Measurements from ENCODE around the gene HHAT.
"Not testable (repeated sequence)": the region's sequence is repeated elsewhere in the genome, so short reads cannot be mapped to it uniquely, and the experiment has no call there.

HHAT gene

DNA sequence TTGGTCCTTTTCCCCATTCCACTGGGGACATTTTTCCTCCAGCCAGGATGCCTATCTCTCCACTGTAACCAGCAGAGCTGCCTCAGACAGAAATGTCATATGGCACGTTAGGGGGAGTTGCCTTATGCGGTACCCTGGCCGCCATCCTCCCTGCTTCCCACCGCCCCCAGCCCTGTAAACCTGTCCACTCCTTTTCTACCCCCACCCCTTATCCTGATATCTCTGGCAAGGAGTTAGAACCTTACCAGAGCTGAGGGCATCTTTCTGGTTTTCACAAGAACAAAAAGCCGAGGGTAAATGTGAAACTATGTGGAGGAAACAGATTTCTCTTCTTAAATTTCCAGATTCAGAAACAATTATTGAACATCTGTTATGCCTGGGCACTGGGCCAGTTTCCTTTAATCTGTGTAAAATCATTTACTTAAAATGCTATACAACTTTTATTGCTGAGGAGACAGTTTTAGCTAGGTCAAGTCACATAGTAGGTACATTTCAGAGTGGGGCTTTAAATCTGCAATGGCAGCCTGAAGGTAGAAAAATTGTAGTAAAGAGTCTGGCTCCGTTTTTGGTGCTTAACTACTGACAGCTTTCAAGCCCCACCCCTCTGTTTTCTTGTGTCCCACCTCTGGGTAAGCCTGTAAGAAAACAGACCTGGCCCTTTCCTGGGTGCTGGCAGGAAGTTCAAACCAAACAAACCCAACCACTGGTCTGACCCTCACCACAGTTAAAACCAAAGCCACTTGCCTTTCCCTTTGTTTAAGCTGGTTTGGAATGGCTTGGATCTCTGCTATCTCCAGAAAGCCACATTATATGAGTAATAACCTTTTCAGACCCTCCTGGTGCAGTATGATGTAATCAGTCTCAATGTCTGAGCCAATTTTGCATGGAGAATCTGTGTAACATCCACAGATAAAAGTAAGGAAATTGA lies 319.0 kb downstream of the HHAT start:
- Mint-ChIP-seq H3K27ac (no peak overlapping the region), H3K9me3 (no peaks in the 10 kb centered on the region), H3K4me1 (no peaks in the 10 kb centered on the region), H3K36me3 (no peaks in the 10 kb centered on the region), H3K4me3 (no peak overlapping the region), H3K27me3 (no peaks in the 10 kb centered on the region)

DNA sequence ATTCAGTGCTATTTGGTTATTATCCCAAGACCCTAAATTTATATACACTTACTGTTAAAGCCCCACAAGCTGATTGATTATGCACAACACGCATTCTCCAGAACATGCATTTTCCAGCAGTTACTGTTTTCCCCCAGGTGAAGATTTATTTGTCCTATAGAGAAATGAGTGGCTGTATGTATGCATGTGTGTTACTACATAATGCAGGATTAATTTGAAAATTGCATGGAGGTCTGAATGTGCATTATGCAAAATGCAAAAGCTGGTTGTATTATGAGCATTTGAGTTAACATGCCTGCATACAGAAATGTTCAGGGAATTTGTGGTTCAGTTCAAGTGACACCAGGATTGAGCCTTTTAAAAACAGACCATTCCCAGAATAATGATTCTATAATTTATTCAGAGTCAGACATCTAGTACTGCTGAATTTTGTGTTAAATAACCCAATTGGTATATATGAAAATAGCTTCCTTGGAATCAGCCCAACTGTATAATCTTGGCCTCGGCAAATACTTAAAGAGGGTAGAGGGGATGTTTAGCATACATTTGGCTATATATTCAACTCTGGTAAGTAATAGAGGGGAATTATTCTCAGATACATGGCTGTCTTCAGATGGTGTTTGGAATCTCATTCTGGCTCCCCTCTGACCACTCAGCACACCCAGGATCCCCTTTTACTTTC lies 320.0 kb downstream of the HHAT start:
- no peak overlapping the region for H3K4me3 Mint-ChIP-seq
- H3K4me1 Mint-ChIP-seq: no peaks in the 10 kb centered on the region
- no peaks in the 10 kb centered on the region for H3K27me3 Mint-ChIP-seq
- H3K36me3 Mint-ChIP-seq: no peaks in the 10 kb centered on the region
- H3K27ac Mint-ChIP-seq: no peak overlapping the region
- no peaks in the 10 kb centered on the region for H3K9me3 Mint-ChIP-seq

DNA sequence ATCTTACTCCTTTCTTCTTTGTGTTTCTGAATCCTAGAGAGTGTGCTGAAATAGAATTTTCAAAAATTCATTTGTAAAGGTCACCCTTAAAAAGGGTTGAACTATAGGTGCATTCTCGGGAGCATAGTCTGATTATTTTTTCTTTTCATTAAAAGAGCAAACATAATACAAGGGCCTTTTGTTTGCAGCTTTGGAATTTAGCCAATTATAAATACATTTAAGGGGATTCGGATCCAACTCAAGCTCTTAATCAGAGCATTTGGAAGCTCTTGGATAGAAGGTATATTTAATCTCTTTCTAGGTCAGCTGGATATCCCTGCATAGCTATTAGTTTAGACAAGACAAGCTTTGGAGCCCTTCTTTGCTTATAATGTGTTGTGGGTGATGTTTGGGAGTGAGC lies 321.7 kb downstream of the HHAT start:
- Mint-ChIP-seq H3K4me1 (no peaks in the 10 kb centered on the region), H3K9me3 (no peaks in the 10 kb centered on the region), H3K27me3 (no peaks in the 10 kb centered on the region)

DNA sequence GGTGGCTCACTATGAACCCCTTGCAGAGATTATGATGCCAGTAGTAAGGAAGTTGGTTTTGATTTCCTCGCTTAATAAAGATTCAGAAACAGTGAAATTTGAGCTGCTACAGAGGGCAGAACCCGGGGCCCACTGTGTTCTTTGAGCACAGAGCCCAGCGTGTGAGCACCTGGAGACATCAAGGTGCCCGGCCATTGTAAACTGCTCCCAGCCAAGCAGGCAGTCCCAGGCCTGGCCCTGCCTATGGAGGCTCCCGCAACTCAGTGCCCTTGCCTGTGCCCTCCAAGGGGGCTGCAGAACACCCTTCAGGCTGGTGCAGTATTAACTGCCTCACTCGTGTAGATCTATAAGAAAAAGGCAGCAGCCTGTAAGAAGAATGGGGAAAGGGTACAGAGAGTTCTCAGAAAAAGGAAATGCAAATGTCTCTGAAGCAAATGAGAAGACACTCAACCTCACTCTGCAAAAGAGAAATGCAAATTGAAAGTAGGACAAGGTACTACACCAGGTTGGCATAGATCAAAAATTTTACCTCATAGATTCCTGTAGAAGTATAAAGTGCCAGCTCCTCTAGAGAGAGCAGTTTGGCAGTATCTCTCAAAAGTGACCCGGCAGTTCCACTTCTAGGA lies 323.7 kb downstream of the HHAT start:
- Mint-ChIP-seq H3K9me3 (no peaks in the 10 kb centered on the region), H3K27ac (no peak overlapping the region), H3K4me3 (no peak overlapping the region), H3K4me1 (no peaks in the 10 kb centered on the region), H3K27me3 (no peaks in the 10 kb centered on the region), H3K36me3 (no peaks in the 10 kb centered on the region)

More for the DNA sequence above, 321.7 kb downstream of the HHAT start:
- H3K36me3 Mint-ChIP-seq: no peaks in the 10 kb centered on the region
- H3K4me3 Mint-ChIP-seq: no peak overlapping the region
- H3K27ac Mint-ChIP-seq: no peak overlapping the region

DNA sequence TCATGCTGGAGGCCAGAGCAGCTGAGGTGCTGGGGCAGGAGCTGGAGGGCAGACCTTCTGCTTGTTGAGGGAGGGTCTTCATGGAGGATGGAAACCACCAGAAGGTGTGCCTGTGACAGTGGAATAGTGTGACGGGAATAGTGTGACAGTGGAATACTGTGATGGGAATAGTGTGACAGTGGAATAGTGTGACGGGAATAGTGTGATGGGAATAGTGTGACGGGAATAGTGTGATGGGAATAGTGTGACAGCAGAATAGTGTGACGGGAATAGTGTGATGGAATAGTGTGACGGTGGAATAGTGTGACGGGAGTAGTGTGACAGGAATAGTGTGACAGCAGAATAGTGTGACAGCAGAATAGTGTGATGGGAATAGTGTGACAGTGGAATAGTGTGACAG lies 325.1 kb downstream of the HHAT start:
- Mint-ChIP-seq H3K27me3 (no peaks in the 10 kb centered on the region), H3K4me1 (no peaks in the 10 kb centered on the region), H3K4me3 (no peak overlapping the region), H3K9me3 (no peaks in the 10 kb centered on the region), H3K27ac (no peak overlapping the region), H3K36me3 (no peaks in the 10 kb centered on the region)

DNA sequence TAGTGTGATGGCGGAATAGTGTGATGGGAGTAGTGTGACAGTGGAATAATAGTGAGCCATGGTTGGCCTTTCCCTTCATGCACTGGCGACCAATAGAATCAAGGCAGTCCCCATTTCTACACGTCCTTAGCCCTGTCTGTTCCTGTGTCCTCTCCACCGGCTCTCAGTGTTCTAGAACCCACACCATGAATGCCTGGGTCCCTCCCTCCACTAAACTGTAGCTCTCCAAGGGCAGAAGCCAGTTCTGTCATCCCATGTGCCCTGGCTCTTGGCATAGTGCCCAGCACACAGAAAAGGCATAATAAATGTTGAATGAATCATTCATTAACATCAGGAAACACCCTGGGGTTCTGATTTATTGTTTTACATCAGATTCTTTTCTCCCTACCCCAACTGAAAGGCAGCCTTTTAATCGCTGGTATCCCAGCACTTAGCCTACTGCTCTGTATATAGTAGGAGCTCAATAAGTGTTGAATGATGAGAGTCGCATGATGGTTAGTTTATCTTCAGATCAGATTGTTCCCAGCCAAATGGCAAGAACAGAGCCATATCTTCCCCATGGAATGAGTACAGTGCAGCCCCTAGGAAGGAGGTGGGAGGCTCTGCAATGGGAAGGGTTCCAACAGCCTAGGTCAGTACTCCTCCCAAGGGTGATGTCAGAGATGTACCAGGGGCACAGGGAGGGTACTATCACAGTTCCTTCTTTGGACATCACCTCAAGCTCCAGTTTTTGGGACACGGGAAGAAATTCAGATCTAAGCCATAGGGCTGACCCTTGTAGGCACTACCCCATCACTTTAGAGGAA lies 325.7 kb downstream of the HHAT start:
- Mint-ChIP-seq H3K9me3 (no peaks in the 10 kb centered on the region), H3K36me3 (no peaks in the 10 kb centered on the region), H3K4me3 (no peak overlapping the region), H3K27ac (no peak overlapping the region), H3K27me3 (no peaks in the 10 kb centered on the region), H3K4me1 (no peaks in the 10 kb centered on the region)

DNA sequence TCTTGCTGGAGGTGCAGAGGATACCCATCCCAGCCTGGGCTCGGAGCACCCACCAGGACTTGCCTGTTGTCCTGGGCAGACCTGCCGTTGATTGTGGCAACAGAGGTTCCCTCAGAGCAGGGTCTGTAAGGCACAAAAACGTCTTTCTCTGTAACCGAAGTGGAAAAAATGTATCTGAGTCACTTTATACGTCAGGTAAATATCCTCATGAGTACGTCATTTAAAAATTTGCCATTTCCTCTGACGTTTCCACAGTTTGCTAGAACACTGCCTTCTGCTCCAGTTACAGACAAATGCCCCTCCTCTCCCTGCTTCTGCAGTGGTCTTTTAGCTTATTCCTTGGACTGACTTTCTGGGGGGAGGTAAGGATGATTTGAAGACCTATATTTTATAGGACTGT lies 326.8 kb downstream of the HHAT start:
- no peaks in the 10 kb centered on the region for H3K36me3 Mint-ChIP-seq
- H3K9me3 Mint-ChIP-seq: no peaks in the 10 kb centered on the region
- H3K4me3 Mint-ChIP-seq: no peak overlapping the region
- H3K27me3 Mint-ChIP-seq: no peaks in the 10 kb centered on the region
- no peak overlapping the region for H3K27ac Mint-ChIP-seq
- no peaks in the 10 kb centered on the region for H3K4me1 Mint-ChIP-seq

DNA sequence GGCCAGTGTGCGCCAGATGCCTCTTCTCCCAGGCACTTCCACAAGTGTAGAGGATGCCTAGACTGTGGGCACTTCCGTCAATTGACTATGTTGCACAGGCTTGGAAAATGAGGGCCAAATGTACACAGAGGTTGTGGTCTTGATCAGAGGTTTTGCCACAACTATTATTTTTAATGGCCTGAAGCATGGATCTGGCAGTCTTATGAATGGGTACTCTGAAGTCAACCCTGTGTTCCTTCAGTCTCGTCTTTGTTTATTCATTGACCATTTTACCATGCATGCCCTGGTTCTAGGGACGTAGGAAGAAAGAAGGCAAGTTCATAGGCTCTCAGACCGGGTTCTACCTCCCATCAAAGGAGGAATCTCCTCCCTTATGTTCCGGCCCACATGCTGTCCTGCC lies 329.1 kb downstream of the HHAT start:
- no peak overlapping the region for H3K27ac Mint-ChIP-seq
- no peaks in the 10 kb centered on the region for H3K9me3 Mint-ChIP-seq
- H3K4me1 Mint-ChIP-seq: no peaks in the 10 kb centered on the region
- no peaks in the 10 kb centered on the region for H3K27me3 Mint-ChIP-seq
- H3K4me3 Mint-ChIP-seq: no peak overlapping the region
- no peaks in the 10 kb centered on the region for H3K36me3 Mint-ChIP-seq

DNA sequence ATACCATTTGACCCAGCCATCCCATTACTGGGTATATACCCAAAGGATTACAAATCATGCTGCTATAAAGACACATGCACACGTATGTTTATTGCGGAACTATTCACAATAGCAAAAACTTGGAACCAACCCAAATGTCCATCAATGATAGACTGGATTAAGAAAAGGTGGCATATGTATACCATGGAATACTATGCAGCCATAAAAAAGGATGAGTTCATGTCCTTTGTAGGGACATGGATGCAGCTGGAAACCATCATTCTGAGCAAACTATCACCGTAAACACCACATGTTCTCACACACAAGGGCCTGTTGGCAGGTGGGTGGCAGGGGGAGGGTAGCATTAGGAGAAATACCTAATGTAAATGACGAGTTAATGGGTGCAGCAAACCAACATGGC lies 332.8 kb downstream of the HHAT start:
- not testable (repeated sequence) for H3K36me3 Mint-ChIP-seq, H3K4me3 Mint-ChIP-seq, H3K9me3 Mint-ChIP-seq, H3K27me3 Mint-ChIP-seq, H3K27ac Mint-ChIP-seq, H3K4me1 Mint-ChIP-seq

DNA sequence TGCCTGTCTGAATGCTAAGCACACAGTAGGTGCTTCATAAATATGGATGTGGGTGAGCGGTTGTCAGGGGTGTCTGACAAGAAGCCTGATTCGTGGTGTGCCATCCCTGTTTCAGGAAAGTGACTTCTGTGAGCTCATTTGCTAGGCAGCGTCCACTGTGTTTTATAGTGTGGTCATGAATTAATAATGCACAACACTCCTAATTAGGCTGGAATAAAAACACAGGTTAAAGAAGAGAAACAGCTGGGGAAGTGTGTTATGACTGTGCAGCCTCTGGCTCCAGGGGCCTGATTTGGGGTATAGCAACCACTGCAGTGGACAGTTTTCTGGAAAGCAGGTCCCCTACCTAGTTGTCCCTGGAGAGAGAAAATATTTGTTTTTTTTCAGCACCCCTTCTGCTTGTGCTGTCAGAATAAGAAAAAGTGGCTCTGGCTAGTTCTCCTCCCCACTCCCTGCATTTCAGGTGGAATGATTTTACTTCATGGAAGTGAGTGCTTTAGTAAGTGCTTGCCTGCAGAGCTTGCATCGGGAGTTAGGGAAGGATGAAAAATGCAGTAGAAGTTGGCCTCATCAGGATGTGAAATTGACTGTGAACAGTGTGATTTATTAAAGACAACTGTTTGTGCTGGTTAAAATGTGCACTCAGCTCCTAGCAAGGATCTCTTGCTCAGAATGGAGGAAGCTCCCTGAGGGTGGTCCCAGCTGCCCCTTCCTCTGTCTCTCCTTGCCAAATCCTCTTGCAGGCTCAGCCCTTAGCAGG lies 333.8 kb downstream of the HHAT start:
- Mint-ChIP-seq H3K4me3 (no peak overlapping the region), H3K4me1 (peaks cover 5% of the 10 kb centered on the region), H3K36me3 (no peaks in the 10 kb centered on the region), H3K27ac (no peak overlapping the region), H3K9me3 (no peaks in the 10 kb centered on the region), H3K27me3 (no peaks in the 10 kb centered on the region)

DNA sequence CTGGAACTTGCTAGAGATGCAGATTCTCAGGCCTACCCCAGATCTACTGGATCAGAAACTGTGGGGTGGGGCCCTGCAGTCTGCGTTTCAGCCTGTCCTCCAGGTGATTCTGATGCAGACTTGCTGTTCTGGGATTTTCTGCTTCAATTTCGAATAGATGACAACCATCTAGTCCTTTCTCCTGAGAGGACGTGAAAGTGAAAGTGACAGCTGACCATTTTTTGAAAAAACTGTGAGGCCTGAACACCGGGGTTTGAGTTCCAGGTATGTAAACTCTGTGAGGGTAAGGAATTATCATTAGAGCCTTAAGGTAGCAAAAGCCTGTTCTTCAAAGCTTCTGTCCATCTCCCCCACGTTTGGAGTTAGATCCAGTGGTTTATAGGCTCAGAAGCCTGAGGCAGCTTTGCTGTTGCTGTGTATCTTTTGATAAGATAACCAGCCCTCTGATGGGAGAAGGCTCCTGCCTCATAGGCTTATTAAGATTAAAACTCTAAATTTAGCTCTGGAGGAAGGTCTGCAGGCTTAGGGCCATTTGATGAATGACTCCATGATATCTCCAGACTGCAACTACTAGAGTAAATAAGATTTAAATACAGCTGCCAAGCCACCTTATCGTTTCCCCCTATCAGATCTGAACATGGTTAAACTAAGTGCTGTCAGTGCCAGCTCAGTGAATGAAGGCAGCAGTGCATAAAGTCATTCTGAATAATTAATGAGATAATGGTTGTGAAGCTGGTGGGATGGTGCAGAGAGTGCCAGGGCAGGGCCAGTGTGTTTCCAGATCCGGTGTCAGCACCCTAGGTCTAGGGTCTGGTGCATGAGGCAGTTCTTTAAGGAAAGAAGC lies 335.2 kb downstream of the HHAT start:
- Mint-ChIP-seq H3K36me3 (no peaks in the 10 kb centered on the region), H3K27me3 (no peaks in the 10 kb centered on the region), H3K27ac (no peak overlapping the region), H3K4me1 (peaks cover 5% of the 10 kb centered on the region), H3K4me3 (no peak overlapping the region), H3K9me3 (no peaks in the 10 kb centered on the region)

DNA sequence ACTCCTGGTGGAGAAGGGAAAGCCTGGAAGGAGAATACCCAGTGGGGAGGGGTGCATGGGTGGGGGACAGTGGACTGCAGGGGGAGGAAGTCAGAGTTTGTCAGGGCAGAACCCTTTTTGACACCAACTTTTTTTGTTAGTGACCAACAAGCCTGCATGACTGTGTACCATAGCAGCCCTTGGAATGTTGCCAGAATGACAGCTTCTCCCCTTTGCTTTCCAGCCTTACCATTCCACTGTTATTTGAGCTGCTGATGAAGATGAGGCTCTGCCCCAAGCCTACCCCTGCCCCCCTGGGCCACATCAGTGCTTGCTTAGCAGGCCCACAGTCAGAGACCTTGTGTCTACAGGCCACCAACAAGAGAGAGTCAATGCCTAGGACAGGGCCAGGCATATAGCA lies 341.2 kb downstream of the HHAT start:
- H3K27me3 Mint-ChIP-seq: no peaks in the 10 kb centered on the region
- H3K4me3 Mint-ChIP-seq: no peak overlapping the region
- no peaks in the 10 kb centered on the region for H3K9me3 Mint-ChIP-seq
- no peaks in the 10 kb centered on the region for H3K36me3 Mint-ChIP-seq
- H3K4me1 Mint-ChIP-seq: no peaks in the 10 kb centered on the region
- H3K27ac Mint-ChIP-seq: no peak overlapping the region

DNA sequence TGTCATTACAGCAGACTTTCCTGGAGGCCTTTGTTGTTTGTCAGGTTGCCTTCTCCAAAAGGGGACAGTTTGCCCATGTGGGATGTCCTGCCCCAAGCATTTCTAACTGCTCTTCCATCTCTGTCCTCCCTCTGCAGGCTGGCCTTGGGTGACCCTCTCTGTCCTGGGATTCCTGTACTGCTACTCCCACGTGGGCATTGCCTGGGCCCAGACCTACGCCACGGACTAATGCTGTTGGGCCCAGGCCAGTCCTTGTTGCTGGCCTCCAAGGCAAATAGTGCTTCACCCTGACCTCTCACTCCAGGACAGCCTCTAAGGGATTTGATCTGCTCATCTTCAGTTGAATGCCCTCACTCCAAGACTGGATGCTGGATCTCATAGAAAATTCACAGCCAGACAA lies 345.4 kb downstream of the HHAT start:
- Mint-ChIP-seq H3K9me3 (no peaks in the 10 kb centered on the region), H3K4me3 (no peak overlapping the region), H3K36me3 (no peaks in the 10 kb centered on the region), H3K4me1 (no peaks in the 10 kb centered on the region), H3K27me3 (no peaks in the 10 kb centered on the region), H3K27ac (no peak overlapping the region)

DNA sequence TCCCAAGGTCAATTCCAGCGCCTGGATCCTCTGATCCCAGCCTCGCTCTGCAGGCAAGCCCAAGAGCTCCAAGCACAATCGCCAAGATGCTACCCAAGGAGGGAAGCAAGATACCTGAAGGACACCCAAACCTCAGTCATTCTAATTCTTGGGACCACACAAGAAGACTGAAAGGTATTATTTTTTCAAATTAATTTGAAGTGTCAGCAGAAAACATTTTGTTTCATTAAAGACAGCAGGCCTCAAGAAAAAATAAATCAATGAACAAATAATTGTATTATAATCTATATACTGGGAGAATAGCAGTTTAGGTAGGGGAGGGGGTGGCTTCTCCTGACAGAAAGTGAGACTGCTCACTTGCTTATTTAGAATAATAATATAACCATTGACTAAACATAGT lies 347.8 kb downstream of the HHAT start:
- H3K9me3 Mint-ChIP-seq: no peaks in the 10 kb centered on the region

More for the DNA sequence above, 347.8 kb downstream of the HHAT start:
- no peaks in the 10 kb centered on the region for H3K27me3 Mint-ChIP-seq
- no peak overlapping the region for H3K27ac Mint-ChIP-seq
- no peak overlapping the region for H3K4me3 Mint-ChIP-seq
- H3K36me3 Mint-ChIP-seq: no peaks in the 10 kb centered on the region
- H3K4me1 Mint-ChIP-seq: no peaks in the 10 kb centered on the region
